ENCODE results near the gene TUBG2. TPM values are rescaled to one million over a fixed set of nuclear protein-coding genes. Genes with fewer than 3 reads are reported as not detected.

TUBG2 gene
- total RNA-seq, 4 donors from 2014 or later, result 25.3 to 40.2 (median 38.1) TPM

DNA sequence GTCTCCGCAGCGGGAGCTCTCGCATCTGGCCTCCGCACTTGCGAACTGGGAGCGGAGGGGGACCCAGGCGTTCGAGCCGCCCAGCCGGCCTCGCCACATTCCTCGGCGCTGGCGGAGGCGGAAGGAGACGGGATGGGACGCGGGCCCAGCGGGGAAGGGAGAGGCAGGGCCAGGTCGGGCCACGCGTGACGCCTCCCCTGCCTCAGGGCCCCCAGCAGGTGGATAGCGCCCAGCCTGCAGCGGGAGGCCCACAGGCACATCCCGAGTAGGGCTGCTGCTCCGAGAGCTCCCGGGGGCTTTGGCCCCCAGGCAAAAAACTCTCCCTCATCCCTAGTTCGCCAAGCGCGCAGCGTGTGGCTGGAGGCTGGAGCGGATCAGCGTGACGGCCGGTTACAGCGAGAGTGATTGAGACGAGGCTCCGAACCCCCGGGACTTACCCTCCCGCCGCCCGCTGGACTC is 16.9 kb downstream of the TUBG2 start:
- peaks cover 56 to 90% (median 79%) of the 10 kb centered on the region in 4 donors for H3K4me1 ChIP-seq

DNA sequence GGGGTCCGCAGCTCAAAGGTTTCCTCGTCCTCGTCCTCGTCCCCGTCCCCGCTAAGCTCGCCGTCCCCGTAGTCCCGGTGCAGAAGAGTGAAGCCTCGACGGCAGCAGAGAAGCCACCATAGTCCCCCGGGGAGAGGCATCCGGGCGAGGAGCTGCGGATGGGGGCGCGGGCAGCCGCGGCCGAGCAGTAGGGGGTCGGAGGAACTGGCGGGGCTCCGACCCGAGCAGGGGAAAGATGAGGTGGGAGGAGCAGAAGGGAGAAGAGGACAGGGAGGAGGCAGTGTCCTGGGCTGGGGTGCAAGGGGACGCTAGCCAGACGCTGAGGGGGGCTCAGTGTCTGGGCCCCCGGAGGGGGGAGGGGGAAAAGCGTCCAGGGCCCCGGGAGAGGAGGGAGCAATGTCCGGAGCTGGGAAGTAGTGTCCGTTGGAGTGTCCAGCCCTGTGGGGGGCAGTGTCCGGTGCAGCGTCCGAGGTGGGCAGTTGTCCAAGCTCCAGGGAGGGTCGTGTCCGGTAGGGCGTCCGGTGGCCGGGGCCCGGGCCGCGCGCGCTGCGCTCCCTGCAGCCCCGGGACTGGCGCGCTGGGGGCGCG is 17.4 kb downstream of the TUBG2 start, which contains the start of gene PLEKHH3:
TSS of gene PLEKHH3 (minus strand) at position 571 of the 588 bp plus-strand sequence. CDS start at position 140, 431 bp downstream.
- Histone ChIP-seq H3K4me1 (peaks cover 61 to 90% (median 82%) of the 10 kb centered on the region in 4 donors), H3K9me3 (no peaks in the 10 kb centered on the region)
- intact Hi-C loops (cut with DNase I), result no loop called here

More for the DNA sequence above, 16.9 kb downstream of the TUBG2 start:
- Histone ChIP-seq H3K36me3 (peaks cover 14 to 28% (median 27%) of the 10 kb centered on the region in 4 donors), H3K9me3 (no peaks in the 10 kb centered on the region), H3K4me3 (peak overlapping the region; percentile 77 to 93 (median 90)), H3K27me3 (no peaks in the 10 kb centered on the region), H3K27ac (replicated peaks in 1 of 4) (peak overlapping the region; percentile 96 to 99 (median 98))
- intact Hi-C loops (cut with DNase I), result no loop called here
- peak; percentile 24 for TF ChIP-seq POLR2A (IDR thresholded peaks at IDR 0.05; ENCODE audit: low read depth)
- no peak for TF ChIP-seq EP300 (IDR thresholded peaks at IDR 0.05)
- TF ChIP-seq, protein P1, sequence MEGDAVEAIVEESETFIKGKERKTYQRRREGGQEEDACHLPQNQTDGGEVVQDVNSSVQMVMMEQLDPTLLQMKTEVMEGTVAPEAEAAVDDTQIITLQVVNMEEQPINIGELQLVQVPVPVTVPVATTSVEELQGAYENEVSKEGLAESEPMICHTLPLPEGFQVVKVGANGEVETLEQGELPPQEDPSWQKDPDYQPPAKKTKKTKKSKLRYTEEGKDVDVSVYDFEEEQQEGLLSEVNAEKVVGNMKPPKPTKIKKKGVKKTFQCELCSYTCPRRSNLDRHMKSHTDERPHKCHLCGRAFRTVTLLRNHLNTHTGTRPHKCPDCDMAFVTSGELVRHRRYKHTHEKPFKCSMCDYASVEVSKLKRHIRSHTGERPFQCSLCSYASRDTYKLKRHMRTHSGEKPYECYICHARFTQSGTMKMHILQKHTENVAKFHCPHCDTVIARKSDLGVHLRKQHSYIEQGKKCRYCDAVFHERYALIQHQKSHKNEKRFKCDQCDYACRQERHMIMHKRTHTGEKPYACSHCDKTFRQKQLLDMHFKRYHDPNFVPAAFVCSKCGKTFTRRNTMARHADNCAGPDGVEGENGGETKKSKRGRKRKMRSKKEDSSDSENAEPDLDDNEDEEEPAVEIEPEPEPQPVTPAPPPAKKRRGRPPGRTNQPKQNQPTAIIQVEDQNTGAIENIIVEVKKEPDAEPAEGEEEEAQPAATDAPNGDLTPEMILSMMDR (IDR thresholded peaks at IDR 0.05), result peak in 2 of 3 experiments; percentile 7 to 11
- peak; percentile 60 to 70 for TF ChIP-seq POLR2AphosphoS5 (IDR thresholded peaks at IDR 0.05)
- DNase-seq (ENCODE audit: extremely low spot score), result no peak
- 0% methylated on average over 4 of the region's 43 CpGs for WGBS

DNA sequence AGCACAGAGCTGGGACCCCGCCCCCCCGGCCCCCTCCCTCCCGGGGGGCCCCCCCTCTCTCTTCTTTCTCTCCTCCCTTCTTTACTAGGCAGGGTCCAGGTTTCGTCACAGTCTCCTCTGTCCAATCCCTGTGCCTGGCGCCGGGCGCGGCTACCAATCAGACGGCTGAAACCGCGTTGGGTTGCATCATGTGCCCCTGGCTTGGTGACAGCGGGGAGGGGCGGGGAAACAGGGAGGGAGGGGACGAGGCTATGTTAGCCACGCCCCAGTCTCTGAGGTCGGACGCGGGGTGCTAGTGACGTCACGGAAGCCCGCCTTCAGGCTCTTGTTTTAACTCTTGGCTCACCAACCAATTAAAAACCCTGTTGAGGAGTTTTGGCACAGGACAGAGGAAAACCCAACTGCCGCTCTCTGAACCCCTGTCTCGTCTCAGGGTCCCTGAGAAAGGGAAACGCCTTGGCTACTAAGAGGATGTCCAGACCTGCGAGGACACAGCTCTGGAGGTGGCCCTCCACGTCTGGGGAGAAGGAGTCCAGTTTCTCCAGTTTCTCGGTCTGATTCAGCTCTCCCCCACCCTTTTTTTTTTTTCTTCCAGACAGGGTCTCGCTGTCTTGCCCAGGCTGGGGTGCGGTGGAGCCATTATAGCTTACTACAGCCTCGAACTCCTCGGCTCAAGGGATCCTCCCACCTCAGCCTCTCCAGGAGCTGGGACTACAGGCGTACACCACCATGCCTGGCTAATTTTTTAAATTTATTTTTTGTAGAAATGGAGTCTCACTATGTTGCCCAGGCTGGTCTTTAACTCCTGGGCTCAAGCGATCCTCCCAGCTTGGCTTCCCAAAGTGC is 18.2 kb downstream of the TUBG2 start:
- H3K27me3 ChIP-seq, result no peaks in the 10 kb centered on the region
- no peak for TF ChIP-seq POLR2A (IDR thresholded peaks at IDR 0.05; ENCODE audit: low read depth)
- peak in 1 of 2 donors; percentile 79 for TF ChIP-seq POLR2AphosphoS5 (IDR thresholded peaks at IDR 0.05)
- DNase-seq (ENCODE audit: extremely low spot score), result peak; percentile 100
- peak overlapping the region; percentile 96 to 99 (median 98) for H3K27ac ChIP-seq (replicated peaks in 1 of 4)
- 2% methylated on average over 28 of the region's 33 CpGs for WGBS
- H3K9me3 ChIP-seq, result no peaks in the 10 kb centered on the region
- H3K4me3 ChIP-seq, result peak overlapping the region; percentile 77 to 93 (median 90)
- intact Hi-C loops (cut with DNase I), result no loop called here
- peaks cover 3 to 15% (median 15%) of the 10 kb centered on the region in 4 donors for H3K36me3 ChIP-seq
- H3K4me1 ChIP-seq, result peaks cover 68 to 90% (median 85%) of the 10 kb centered on the region in 4 donors

More for the DNA sequence above, 17.4 kb downstream of the TUBG2 start, which contains the start of gene PLEKHH3:
- 0% methylated on average over 25 of the region's 51 CpGs for WGBS
- peak within 1 kb of the TSS; percentile 96 to 99 (median 98) for H3K27ac ChIP-seq (replicated peaks in 1 of 4)
- TF ChIP-seq POLR2A (IDR thresholded peaks at IDR 0.05; ENCODE audit: low read depth) (peak; percentile 91), EP300 (IDR thresholded peaks at IDR 0.05) (no peak), POLR2AphosphoS5 (IDR thresholded peaks at IDR 0.05) (peak in 1 of 2 donors; percentile 91)
- TF ChIP-seq, protein P1 (IDR thresholded peaks at IDR 0.05), result peak in 2 of 3 experiments; percentile 23 to 33
- H3K4me3 ChIP-seq, result peak within 1 kb of the TSS; percentile 77 to 93 (median 90)
- peaks cover 10 to 23% (median 22%) of the 10 kb centered on the region in 4 donors for H3K36me3 ChIP-seq
- DNase-seq (ENCODE audit: extremely low spot score), result no peak
- no peaks in the 10 kb centered on the region for H3K27me3 ChIP-seq

DNA sequence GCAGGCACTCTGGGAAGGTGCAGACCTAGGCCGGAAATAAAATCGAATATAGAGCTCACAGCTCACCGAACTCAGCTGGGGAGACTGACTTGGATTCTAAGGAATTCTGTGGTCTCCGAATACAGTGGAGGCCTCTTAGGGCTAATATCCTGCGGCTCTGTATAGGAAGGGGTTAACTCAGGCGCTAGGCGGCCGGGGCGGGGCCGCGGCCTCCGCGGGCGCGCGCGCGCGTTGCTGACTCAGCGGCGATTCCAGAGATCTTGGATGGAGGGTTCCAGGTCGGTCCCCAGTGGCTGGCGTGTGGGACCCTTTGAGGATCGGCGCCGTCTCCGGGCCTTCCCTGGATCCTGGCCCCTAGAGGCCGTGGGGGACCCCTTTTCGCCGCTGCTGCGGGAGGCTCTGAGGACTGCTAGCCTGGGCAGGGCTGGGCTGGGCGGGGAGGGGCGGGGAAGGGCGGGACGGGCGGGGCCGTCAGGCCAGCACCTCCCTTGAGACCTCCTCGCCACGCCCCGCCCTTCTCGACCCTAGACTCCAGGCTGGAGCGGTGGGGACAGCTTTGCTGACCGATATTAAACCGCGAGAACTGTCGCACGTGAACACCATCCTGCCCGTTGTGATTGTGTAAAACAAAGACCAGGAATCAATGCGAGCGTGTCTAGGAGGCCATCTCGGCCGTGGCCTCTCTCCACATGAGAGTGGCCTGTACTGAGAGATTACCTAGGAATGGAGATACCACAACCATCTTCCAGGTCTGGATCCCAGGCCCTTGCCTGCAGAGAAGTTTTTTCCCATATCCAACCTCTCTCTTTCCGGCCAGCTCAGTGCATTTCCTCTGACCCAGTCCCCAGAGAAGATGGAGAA is 19.1 kb downstream of the TUBG2 start:
- Histone ChIP-seq H3K4me3 (peak overlapping the region; percentile 77 to 93 (median 88)), H3K36me3 (peaks cover 0 to 6% (median 5%) of the 10 kb centered on the region in 4 donors), H3K27ac (replicated peaks in 1 of 4) (peak overlapping the region; percentile 96 to 99 (median 98)), H3K9me3 (no peaks in the 10 kb centered on the region), H3K4me1 (peaks cover 72 to 90% (median 88%) of the 10 kb centered on the region in 4 donors), H3K27me3 (no peaks in the 10 kb centered on the region)
- no peak for TF ChIP-seq EP300 (IDR thresholded peaks at IDR 0.05)
- no peak for TF ChIP-seq POLR2A (IDR thresholded peaks at IDR 0.05; ENCODE audit: low read depth)
- TF ChIP-seq POLR2AphosphoS5 (IDR thresholded peaks at IDR 0.05), result peak; percentile 68 to 76
- intact Hi-C loops (cut with DNase I), result loop anchor here (2.0 kb wide), 2 partner anchors 69 to 99 kb away; partner anchors contain the start of genes RETREG3 and TUBG1
- WGBS, result under 1% methylated on average over 16 of the region's 53 CpGs
- DNase-seq (ENCODE audit: extremely low spot score), result peak; percentile 95

All from esophagus muscularis mucosa (tissue), 4 donors.